ENCODE data around the gene STAG3. TPM values are rescaled to one million over a fixed set of nuclear protein-coding genes. Genes with fewer than 3 reads are reported as not detected.

Gene STAG3
- total and polyA plus RNA-seq, 9 of the 15 experiments (the other 6 are each of a cell fraction or from before 2014, with no cell fraction given) = 0.54 to 2.5 (median 1.7) TPM

DNA sequence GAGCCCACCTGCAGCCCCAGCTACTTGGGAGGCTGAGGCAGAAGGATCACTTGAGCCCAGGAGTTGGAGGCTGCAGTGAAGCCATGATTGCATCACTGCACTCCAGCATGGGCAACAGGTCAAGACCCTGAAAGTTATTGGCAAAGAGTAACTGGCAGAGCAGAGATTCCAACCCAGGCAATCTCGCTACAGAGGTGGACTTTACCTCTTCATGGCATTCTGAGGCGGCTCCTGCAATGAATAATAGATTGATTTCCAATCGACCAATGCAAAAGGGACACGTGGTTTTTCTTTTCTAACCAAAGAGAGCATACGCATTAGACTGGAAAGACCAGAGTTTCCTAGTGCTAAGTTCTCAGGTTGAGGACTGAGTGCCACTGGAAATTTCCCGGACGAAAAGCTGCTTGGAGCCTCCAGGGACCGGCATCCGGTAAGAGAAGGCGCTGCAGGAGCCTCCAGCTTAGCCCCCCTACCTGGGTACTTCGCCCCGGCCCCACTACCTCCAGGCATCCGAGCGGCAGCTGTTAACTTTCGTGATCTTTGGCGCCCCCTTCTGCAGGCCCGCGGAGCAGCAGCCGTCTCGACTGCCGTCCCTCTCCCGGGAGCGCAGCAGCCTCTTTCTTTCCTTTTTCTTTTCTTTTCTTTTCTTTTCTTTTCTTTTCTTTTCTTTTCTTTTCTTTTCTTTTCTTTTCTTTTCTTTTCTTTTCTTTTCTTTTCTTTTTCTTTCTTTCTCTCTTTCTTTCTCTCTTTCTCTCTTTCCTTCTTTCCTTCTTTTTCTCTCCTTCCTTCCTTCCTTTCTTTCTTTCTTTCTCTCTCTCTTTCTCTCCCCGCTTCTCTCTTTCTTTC, 46.9 kb upstream of the STAG3 start (continued):
- TF ChIP-seq ZC3H11A (IDR thresholded peaks at IDR 0.05; ENCODE audit: low read depth, low read length) (peak; percentile 38; the same call in 1 of the 2 replicates), SIN3B (IDR thresholded peaks at IDR 0.05; ENCODE audit: low read depth) (no peak), ZNF354B (CRISPR knock-in tag; IDR thresholded peaks at IDR 0.05) (no peak), DPF2 (IDR thresholded peaks at IDR 0.05) (peak; percentile 56), HDAC3 (IDR thresholded peaks at IDR 0.05; ENCODE audit: borderline replicate concordance, partially characterized antibody) (no peak), TBL1XR1 (IDR thresholded peaks at IDR 0.05; ENCODE audit: low read length in 2 of 2) (0 out of 4 replicates have a peak, but pooled peaks of 1 of the 2 experiments have one; percentile 41), ZNF586 (CRISPR knock-in tag; conservative IDR thresholded peaks at IDR 0.05) (no peak), CBFA2T2 (conservative IDR thresholded peaks at IDR 0.05) (no peak), MEIS2 (IDR thresholded peaks at IDR 0.05; ENCODE audit: partially characterized antibody) (no peak), RBM14 (IDR thresholded peaks at IDR 0.05; ENCODE audit: borderline replicate concordance, insufficient read depth, low read depth, low read length) (no peak), NR2F6 (CRISPR knock-in tag; IDR thresholded peaks at IDR 0.05) (no peak), ZNF124 (CRISPR knock-in tag; IDR thresholded peaks at IDR 0.05) (no peak), HDAC6 (IDR thresholded peaks at IDR 0.05; ENCODE audit: low read depth, low read length) (no peak), STAG1 (CRISPR knock-in tag; IDR thresholded peaks at IDR 0.05; ENCODE audit: borderline replicate concordance) (peak; percentile 68; the same call in 1 of the 2 replicates), LARP7 (IDR thresholded peaks at IDR 0.05) (peak; percentile 80; the same call in 1 of the 2 replicates)
- TF ChIP-seq, protein P1, sequence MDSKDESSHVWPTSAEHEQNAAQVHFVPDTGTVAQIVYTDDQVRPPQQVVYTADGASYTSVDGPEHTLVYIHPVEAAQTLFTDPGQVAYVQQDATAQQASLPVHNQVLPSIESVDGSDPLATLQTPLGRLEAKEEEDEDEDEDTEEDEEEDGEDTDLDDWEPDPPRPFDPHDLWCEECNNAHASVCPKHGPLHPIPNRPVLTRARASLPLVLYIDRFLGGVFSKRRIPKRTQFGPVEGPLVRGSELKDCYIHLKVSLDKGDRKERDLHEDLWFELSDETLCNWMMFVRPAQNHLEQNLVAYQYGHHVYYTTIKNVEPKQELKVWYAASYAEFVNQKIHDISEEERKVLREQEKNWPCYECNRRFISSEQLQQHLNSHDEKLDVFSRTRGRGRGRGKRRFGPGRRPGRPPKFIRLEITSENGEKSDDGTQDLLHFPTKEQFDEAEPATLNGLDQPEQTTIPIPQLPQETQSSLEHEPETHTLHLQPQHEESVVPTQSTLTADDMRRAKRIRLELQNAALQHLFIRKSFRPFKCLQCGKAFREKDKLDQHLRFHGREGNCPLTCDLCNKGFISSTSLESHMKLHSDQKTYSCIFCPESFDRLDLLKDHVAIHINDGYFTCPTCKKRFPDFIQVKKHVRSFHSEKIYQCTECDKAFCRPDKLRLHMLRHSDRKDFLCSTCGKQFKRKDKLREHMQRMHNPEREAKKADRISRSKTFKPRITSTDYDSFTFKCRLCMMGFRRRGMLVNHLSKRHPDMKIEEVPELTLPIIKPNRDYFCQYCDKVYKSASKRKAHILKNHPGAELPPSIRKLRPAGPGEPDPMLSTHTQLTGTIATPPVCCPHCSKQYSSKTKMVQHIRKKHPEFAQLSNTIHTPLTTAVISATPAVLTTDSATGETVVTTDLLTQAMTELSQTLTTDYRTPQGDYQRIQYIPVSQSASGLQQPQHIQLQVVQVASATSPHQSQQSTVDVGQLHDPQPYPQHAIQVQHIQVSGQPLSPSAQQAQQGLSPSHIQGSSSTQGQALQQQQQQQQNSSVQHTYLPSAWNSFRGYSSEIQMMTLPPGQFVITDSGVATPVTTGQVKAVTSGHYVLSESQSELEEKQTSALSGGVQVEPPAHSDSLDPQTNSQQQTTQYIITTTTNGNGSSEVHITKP (IDR thresholded peaks at IDR 0.05; ENCODE audit: partially characterized antibody) = peak; percentile 40
- TF ChIP-seq, protein P2, sequence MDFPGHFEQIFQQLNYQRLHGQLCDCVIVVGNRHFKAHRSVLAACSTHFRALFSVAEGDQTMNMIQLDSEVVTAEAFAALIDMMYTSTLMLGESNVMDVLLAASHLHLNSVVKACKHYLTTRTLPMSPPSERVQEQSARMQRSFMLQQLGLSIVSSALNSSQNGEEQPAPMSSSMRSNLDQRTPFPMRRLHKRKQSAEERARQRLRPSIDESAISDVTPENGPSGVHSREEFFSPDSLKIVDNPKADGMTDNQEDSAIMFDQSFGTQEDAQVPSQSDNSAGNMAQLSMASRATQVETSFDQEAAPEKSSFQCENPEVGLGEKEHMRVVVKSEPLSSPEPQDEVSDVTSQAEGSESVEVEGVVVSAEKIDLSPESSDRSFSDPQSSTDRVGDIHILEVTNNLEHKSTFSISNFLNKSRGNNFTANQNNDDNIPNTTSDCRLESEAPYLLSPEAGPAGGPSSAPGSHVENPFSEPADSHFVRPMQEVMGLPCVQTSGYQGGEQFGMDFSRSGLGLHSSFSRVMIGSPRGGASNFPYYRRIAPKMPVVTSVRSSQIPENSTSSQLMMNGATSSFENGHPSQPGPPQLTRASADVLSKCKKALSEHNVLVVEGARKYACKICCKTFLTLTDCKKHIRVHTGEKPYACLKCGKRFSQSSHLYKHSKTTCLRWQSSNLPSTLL (IDR thresholded peaks at IDR 0.05) = peak; percentile 65
- TF ChIP-seq, protein P3, sequence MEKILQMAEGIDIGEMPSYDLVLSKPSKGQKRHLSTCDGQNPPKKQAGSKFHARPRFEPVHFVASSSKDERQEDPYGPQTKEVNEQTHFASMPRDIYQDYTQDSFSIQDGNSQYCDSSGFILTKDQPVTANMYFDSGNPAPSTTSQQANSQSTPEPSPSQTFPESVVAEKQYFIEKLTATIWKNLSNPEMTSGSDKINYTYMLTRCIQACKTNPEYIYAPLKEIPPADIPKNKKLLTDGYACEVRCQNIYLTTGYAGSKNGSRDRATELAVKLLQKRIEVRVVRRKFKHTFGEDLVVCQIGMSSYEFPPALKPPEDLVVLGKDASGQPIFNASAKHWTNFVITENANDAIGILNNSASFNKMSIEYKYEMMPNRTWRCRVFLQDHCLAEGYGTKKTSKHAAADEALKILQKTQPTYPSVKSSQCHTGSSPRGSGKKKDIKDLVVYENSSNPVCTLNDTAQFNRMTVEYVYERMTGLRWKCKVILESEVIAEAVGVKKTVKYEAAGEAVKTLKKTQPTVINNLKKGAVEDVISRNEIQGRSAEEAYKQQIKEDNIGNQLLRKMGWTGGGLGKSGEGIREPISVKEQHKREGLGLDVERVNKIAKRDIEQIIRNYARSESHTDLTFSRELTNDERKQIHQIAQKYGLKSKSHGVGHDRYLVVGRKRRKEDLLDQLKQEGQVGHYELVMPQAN (IDR thresholded peaks at IDR 0.05; ENCODE audit: borderline replicate concordance) = peak; percentile 62; the same call in 1 of the 2 replicates
- TF ChIP-seq, protein P4, sequence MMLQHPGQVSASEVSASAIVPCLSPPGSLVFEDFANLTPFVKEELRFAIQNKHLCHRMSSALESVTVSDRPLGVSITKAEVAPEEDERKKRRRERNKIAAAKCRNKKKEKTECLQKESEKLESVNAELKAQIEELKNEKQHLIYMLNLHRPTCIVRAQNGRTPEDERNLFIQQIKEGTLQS (IDR thresholded peaks at IDR 0.05) = peak; percentile 90
- TF ChIP-seq, protein P4 (CRISPR knock-in tag; conservative IDR thresholded peaks at IDR 0.05) = peak; percentile 62; the same call in 1 of the 2 replicates

Measured in K562 (cell line).